GM12878 (cell line): ENCODE measurements around the gene KLC4. TPM values are rescaled to one million over a fixed set of nuclear protein-coding genes. Genes with fewer than 3 reads are reported as not detected.
A peak's percentile ranks its signal among the peaks of the same experiment; 100 is the strongest.

ENCODE experiments used
- ATF2 ChIP-seq: IDR thresholded peaks from 2 replicates; pipeline ENCODE4 v1.6.1; 2012; ENCODE audit warnings: low read length, inconsistent platforms
- CHD2 ChIP-seq: IDR thresholded peaks from 2 replicates; pipeline ENCODE4 v1.6.1; 2011; ENCODE audit warnings: low read depth, low read length, improper control_type of control experiment, borderline replicate concordance
- E2F8 ChIP-seq: fragments of 450-650 bp; IDR thresholded peaks from 2 replicates; pipeline ENCODE4 v1.6.1; 2018; ENCODE audit warnings: mild to moderate bottlenecking, low read depth, moderate library complexity; ENCODE audit not compliant: partially characterized antibody
- FOXK2 ChIP-seq: fragments of 450-650 bp; IDR thresholded peaks from 2 replicates; pipeline ENCODE4 v1.6.1; 2017; ENCODE audit warnings: mild to moderate bottlenecking, moderate library complexity
- FOXM1 ChIP-seq: IDR thresholded peaks from 2 replicates; pipeline ENCODE4 v1.6.1; 2012; ENCODE audit warnings: low read depth, mild to moderate bottlenecking, inconsistent platforms, low read length, moderate library complexity
- IKZF1 ChIP-seq: fragments of 450-650 bp; conservative IDR thresholded peaks from 2 replicates; pipeline ENCODE4 v1.6.1; 2017; ENCODE audit warnings: antibody characterized with exemption, mild to moderate bottlenecking
- IKZF2 ChIP-seq, 2 experiments: fragments of 450-650 bp; IDR thresholded peaks; 2 replicates each; pipeline ENCODE4 v1.6.1; 2017; ENCODE audit warnings: mild to moderate bottlenecking in 2 of 2, moderate library complexity in 2 of 2
- JUND ChIP-seq: IDR thresholded peaks from 2 replicates; pipeline ENCODE4 v1.6.1; 2012; ENCODE audit warnings: low read depth, mild to moderate bottlenecking, low read length, improper control_type of control experiment, moderate library complexity
- NKRF ChIP-seq: fragments of 450-650 bp; conservative IDR thresholded peaks from 2 replicates; pipeline ENCODE4 v1.6.1; 2017; ENCODE audit warnings: mild to moderate bottlenecking, moderate library complexity
- NR2C2 ChIP-seq: IDR thresholded peaks from 2 replicates; pipeline ENCODE4 v1.6.1; 2011; ENCODE audit warnings: borderline replicate concordance, low read depth; ENCODE audit not compliant: control insufficient read depth, insufficient read length
- POLR2AphosphoS2 ChIP-seq: IDR thresholded peaks from 2 replicates; pipeline ENCODE4 v1.6.1; 2011; ENCODE audit warnings: low read depth, mild to moderate bottlenecking, low read length, improper control_type of control experiment, moderate library complexity
- RUNX3 ChIP-seq: IDR thresholded peaks from 2 replicates; pipeline ENCODE4 v1.6.1; 2012; ENCODE audit warnings: low read length, inconsistent platforms
- SPI1 ChIP-seq: IDR thresholded peaks from 2 replicates; pipeline ENCODE4 v1.6.1; 2011; ENCODE audit warnings: low read depth, mild to moderate bottlenecking, low read length, moderate library complexity, borderline replicate concordance; ENCODE audit not compliant: insufficient read depth
- SRF ChIP-seq, 2 experiments: IDR thresholded peaks; 2 replicates each; pipeline ENCODE4 v1.6.1; 2011; ENCODE audit warnings: low read depth in 2 of 2, low read length in 2 of 2, mild to moderate bottlenecking in 1 of 2, moderate library complexity in 1 of 2
- STAT3 ChIP-seq: IDR thresholded peaks from 2 replicates; pipeline ENCODE4 v1.6.1; 2011; ENCODE audit warnings: low read depth, low read length, improper control_type of control experiment
- ZNF687 ChIP-seq: fragments of 450-650 bp; IDR thresholded peaks from 2 replicates; pipeline ENCODE4 v1.6.1; 2017; ENCODE audit warnings: mild to moderate bottlenecking, moderate library complexity
- polyA plus RNA-seq, 11 experiments: library from polyadenylated mRNA; depleted of rRNA in 4 of 11; unstranded in 6 of 11; stranded (reverse) in 5 of 11; fragments of >200 nt; fragmentation: Nextera tagmentation in 4 of 11; fragmentation: Illumina TruSeq in 1 of 11; extraction: Ambion mirVana in 4 of 11; extraction: Trizol in 1 of 11; gene quantifications; 1 replicate in 1 of 11; 2 replicates in 10 of 11; pipeline versions ENCODE4 v1.2.1 to v1.2.3, GENCODE V29; 2011 to 2016; ENCODE audit warnings: inconsistent platforms in 2 of 11, missing spikeins in 2 of 11, low read depth in 1 of 11
- total RNA-seq, 4 experiments: library from RNA; depleted of rRNA in 3 of 4; stranded (reverse); fragments of >200 nt in 3 of 4; fragmentation: Illumina TruSeq in 1 of 4; extraction: Trizol in 1 of 4; gene quantifications; 2 replicates each; pipeline versions ENCODE4 v1.2.1 to v1.2.3, GENCODE V29; 2013 to 2021
- TF ChIP-seq, protein P1 (sequence below): fragments of 450-650 bp; IDR thresholded peaks from 2 replicates; pipeline ENCODE4 v1.6.1; 2017; ENCODE audit warnings: low read depth, mild to moderate bottlenecking, moderate library complexity

KLC4 gene
- total and polyA plus RNA-seq, 10 of the 15 experiments (the other 5 are each of a cell fraction or from before 2014, with no cell fraction given) = 0.90 to 13.4 (median 6.9) TPM

DNA sequence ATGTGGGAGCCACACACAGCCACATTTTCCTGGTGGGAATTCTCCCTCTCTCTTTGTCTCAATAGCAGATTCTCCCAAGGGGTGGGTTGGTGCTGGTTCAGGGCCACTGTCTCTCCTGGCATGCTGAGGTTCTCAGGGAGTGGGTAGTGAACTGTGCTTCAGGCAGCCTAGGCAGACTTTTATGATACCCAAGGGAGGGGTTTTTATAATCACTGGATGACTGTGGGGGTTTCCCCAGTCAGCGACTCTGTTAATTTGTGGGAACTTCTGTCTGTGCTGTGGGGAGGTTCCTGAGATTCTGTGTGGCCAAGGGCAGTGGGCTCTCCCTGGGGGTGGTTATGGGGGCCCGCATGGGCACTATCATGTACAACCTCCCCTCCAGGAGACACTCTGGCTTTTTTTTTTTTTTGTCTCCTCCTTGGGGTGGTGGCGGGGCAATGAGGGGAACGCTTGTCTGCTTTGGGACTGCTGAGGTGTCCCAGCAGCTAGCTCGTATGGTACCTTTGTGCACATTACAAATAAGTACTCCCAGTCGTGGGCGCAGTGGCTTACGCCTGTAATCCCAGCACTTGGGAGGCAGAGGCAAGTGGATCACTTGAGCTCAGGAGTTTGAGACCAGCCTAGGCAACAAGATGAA is 26.7 kb downstream of the KLC4 start (continued):
- TF ChIP-seq E2F8 (no peak), FOXM1 (0 out of 2 replicates have a peak, but pooled peaks have one; percentile 12), ATF2 (peak; percentile 22; the same call in 1 of the 2 replicates), NKRF (no peak), STAT3 (no peak), NR2C2 (no peak), SRF (IDR thresholded peaks at IDR 0.05; ENCODE audit: low read depth in 2 of 2, low read length in 2 of 2) (no peak), IKZF1 (peak; percentile 61), RUNX3 (peak; percentile 55), CHD2 (no peak), FOXK2 (no peak), ZNF687 (no peak), SPI1 (no peak), JUND (no peak), POLR2AphosphoS2 (no peak), IKZF2 (IDR thresholded peaks at IDR 0.05) (peak; percentile 52 to 58; a peak in 2 of 4 replicates)
- TF ChIP-seq, protein P1, sequence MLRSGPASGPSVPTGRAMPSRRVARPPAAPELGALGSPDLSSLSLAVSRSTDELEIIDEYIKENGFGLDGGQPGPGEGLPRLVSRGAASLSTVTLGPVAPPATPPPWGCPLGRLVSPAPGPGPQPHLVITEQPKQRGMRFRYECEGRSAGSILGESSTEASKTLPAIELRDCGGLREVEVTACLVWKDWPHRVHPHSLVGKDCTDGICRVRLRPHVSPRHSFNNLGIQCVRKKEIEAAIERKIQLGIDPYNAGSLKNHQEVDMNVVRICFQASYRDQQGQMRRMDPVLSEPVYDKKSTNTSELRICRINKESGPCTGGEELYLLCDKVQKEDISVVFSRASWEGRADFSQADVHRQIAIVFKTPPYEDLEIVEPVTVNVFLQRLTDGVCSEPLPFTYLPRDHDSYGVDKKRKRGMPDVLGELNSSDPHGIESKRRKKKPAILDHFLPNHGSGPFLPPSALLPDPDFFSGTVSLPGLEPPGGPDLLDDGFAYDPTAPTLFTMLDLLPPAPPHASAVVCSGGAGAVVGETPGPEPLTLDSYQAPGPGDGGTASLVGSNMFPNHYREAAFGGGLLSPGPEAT = peak; percentile 73
